Left ventricle myocardium superior (tissue), 1 donor: ENCODE results near the gene CGB2. TPM values are rescaled to one million over a fixed set of nuclear protein-coding genes. Genes with fewer than 3 reads are reported as not detected.

Experiments
- microRNA-seq: library from miRNA; unstranded; fragments of <30 nt; microRNA quantifications from one replicate; pipeline ENCODE4 v1.2.0, GENCODE V29; 2020; ENCODE audit warnings: borderline number of aligned reads
- total RNA-seq: library from RNA; stranded (reverse); fragmentation: NEBNext Ultra II Directional; extraction: Animal tissue kit (Norgen Biotek cat#: 25700); gene quantifications from one replicate; pipeline ENCODE4 v1.2.1, GENCODE V29; 2021
- donor health status: DM: no; HTN: yes; CAD: no; lungs with severe emphysema.

Gene CGB2
- total RNA-seq, 1 donor from 2014 or later: not detected

Small RNAs within 50 kb of the gene (microRNA-seq; reads per million reads assigned to microRNA genes)
- gene MIR6798: not detected

Other genes with a start within 250 kb of the CGB2 start
- 64.6 TPM for gene BCAT2, start 220.9 kb upstream of the CGB2 start, total RNA-seq
- gene HSD17B14, start 195.4 kb upstream of the CGB2 start, total RNA-seq: 1.2 TPM
- gene PLEKHA4, start 163.3 kb upstream of the CGB2 start, total RNA-seq: 22.2 TPM
- 63.0 TPM for gene PPP1R15A, start 159.5 kb upstream of the CGB2 start, total RNA-seq
- not detected for gene TULP2, start 133.1 kb upstream of the CGB2 start, total RNA-seq
- 265 TPM for gene NUCB1, start 131.6 kb upstream of the CGB2 start, total RNA-seq
- not detected for gene DHDH, start 98.2 kb upstream of the CGB2 start, total RNA-seq
- gene BAX, start 77.0 kb upstream of the CGB2 start, total RNA-seq: 22.0 TPM
- 684 TPM for gene FTL, start 66.6 kb upstream of the CGB2 start, total RNA-seq
- 103 TPM for gene GYS1, start 38.6 kb upstream of the CGB2 start, total RNA-seq
- 44.4 TPM for gene RUVBL2, start 38.0 kb upstream of the CGB2 start, total RNA-seq
- gene LHB, start 14.8 kb upstream of the CGB2 start, total RNA-seq: not detected
- not detected for gene CGB3, start 7.6 kb upstream of the CGB2 start, total RNA-seq
- gene CGB1, start 5.0 kb downstream of the CGB2 start, total RNA-seq: not detected
- gene CGB5, start 12.0 kb downstream of the CGB2 start, total RNA-seq: not detected
- not detected for gene CGB8, start 17.2 kb downstream of the CGB2 start, total RNA-seq
- not detected for gene CGB7, start 25.9 kb downstream of the CGB2 start, total RNA-seq
- gene NTF4, start 32.9 kb downstream of the CGB2 start, total RNA-seq: not detected
- gene KCNA7, start 40.8 kb downstream of the CGB2 start, total RNA-seq: 0.42 TPM
- 139 TPM for gene SNRNP70, start 53.6 kb downstream of the CGB2 start, total RNA-seq
- gene LIN7B, start 82.5 kb downstream of the CGB2 start, total RNA-seq: 19.8 TPM
- gene C19orf73, start 87.3 kb downstream of the CGB2 start, total RNA-seq: 1.2 TPM
- 4.0 TPM for gene PPFIA3, start 87.7 kb downstream of the CGB2 start, total RNA-seq
- 868 TPM for gene HRC, start 123.5 kb downstream of the CGB2 start, total RNA-seq
- gene TRPM4, start 125.9 kb downstream of the CGB2 start, total RNA-seq: 26.6 TPM